ENCODE results near the gene RASGRP3.

DNA sequence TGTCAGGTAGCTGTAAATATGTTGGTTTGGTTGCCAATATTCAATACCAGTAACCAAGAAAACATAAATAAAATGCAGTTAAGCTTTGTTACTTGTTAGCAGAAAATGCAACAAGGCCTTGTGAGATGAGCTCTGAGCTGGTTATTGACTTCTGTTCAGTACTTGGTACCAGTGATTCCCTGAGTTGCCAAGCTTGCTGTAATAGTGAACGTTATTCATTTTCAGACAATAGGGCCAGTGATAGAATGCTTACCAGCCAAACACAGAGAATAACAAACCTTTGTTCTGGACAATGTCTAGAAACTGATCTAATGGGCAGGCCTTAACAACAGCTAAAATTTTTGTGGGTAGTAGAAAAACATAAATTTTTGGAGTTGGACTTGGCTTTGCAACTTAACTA lies 29.5 kb downstream of the RASGRP3 start:
- TF ChIP-seq CTCF (IDR thresholded peaks at IDR 0.05; ENCODE audit: low read length) (no peak), EZH2 (IDR thresholded peaks at IDR 0.05; ENCODE audit: borderline replicate concordance, low read length) (no peak)
